ENCODE results near the gene ALG12. TPM values are rescaled to one million over a fixed set of nuclear protein-coding genes. Genes with fewer than 3 reads are reported as not detected.
A peak's percentile ranks its signal among the peaks of the same experiment; 100 is the strongest.

ALG12 gene
- total RNA-seq, 1 donor from 2014 or later = 16.4 TPM

DNA sequence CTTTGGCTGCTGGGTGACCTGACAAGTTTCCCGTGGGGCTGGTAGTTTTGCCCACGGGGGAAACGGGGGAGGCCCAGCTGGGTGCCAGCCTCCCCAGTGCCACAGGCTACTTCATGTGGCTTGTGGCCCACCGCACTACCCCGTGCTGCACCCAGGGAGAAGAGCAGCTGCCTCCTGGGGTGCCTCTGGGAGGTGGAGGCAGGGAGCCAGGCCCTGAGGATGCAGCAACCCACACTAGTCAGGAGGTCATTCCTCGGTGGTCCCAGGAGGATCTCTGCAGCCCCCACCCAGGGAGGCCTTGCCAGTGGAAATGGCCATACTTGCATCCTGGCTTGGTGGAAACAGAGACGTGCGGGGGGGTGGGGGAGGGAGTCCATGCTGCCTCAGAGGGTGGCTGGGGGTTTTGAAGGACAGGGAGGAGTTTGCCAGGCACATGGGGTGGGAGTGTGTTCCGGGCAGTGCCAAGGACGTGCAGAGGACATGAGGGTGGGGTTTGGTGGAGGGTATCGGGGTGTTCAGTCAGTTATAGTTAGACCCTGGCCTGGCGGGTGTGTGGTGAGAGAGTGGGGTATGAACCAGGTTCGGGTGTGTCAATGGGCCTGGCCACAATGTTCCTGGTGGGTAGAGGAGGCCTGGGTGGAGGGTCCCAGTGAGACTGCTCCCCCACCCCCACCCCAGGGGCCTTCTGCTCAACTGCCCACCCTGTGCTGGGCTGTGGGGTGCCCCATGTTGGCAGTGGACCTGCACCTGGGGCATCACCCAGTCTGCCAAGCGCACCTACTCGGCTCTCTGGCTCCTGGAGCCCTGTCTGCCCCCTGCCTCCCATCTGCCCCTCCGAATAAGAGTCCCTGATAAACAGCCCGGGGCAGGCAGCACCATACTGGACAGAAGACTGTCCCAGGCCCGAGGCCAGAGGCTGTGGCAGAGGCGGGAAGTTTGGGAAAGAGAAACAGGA is 46.2 kb upstream of the ALG12 start:
- no peak for DNase-seq (ENCODE audit: low read depth)

DNA sequence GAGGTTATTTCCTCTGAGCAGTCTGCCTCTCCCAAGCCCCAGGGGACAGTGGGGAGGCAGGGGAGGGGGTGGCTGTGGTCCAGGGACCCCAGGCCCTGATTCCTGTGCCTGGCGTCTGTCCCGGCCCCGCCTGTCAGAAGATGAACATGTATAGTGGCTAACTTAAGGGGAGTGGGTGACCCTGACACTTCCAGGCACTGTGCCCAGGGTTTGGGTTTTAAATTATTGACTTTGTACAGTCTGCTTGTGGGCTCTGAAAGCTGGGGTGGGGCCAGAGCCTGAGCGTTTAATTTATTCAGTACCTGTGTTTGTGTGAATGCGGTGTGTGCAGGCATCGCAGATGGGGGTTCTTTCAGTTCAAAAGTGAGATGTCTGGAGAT is 45.4 kb upstream of the ALG12 start:
- H3K4me3 ChIP-seq (ENCODE audit: low read depth, low read length) = peak overlapping the region; percentile 87

More for the DNA sequence above, 46.2 kb upstream of the ALG12 start:
- H3K4me3 ChIP-seq (ENCODE audit: low read depth, low read length) = peak overlapping the region; percentile 87
- TF ChIP-seq, protein P1, sequence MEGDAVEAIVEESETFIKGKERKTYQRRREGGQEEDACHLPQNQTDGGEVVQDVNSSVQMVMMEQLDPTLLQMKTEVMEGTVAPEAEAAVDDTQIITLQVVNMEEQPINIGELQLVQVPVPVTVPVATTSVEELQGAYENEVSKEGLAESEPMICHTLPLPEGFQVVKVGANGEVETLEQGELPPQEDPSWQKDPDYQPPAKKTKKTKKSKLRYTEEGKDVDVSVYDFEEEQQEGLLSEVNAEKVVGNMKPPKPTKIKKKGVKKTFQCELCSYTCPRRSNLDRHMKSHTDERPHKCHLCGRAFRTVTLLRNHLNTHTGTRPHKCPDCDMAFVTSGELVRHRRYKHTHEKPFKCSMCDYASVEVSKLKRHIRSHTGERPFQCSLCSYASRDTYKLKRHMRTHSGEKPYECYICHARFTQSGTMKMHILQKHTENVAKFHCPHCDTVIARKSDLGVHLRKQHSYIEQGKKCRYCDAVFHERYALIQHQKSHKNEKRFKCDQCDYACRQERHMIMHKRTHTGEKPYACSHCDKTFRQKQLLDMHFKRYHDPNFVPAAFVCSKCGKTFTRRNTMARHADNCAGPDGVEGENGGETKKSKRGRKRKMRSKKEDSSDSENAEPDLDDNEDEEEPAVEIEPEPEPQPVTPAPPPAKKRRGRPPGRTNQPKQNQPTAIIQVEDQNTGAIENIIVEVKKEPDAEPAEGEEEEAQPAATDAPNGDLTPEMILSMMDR (conservative IDR thresholded peaks at IDR 0.05; ENCODE audit: low read depth, low read length) = no peak

DNA sequence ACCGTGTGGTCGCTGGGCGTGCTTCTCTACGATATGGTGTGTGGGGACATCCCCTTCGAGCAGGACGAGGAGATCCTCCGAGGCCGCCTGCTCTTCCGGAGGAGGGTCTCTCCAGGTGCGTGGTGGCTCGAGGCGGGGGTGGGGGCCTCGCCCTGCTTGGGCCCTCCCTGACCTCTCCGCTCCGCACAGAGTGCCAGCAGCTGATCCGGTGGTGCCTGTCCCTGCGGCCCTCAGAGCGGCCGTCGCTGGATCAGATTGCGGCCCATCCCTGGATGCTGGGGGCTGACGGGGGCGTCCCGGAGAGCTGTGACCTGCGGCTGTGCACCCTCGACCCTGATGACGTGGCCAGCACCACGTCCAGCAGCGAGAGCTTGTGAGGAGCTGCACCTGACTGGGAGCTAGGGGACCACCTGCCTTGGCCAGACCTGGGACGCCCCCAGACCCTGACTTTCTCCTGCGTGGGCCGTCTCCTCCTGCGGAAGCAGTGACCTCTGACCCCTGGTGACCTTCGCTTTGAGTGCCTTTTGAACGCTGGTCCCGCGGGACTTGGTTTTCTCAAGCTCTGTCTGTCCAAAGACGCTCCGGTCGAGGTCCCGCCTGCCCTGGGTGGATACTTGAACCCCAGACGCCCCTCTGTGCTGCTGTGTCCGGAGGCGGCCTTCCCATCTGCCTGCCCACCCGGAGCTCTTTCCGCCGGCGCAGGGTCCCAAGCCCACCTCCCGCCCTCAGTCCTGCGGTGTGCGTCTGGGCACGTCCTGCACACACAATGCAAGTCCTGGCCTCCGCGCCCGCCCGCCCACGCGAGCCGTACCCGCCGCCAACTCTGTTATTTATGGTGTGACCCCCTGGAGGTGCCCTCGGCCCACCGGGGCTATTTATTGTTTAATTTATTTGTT is 44.8 kb upstream of the ALG12 start:
- TF ChIP-seq, protein P1 (conservative IDR thresholded peaks at IDR 0.05; ENCODE audit: low read depth, low read length) = no peak
- H3K4me3 ChIP-seq (ENCODE audit: low read depth, low read length) = peak overlapping the region; percentile 87
- no peak for DNase-seq (ENCODE audit: low read depth)

More for the DNA sequence above, 45.4 kb upstream of the ALG12 start:
- DNase-seq (ENCODE audit: low read depth) = no peak
- TF ChIP-seq, protein P1 (conservative IDR thresholded peaks at IDR 0.05; ENCODE audit: low read depth, low read length) = no peak

DNA sequence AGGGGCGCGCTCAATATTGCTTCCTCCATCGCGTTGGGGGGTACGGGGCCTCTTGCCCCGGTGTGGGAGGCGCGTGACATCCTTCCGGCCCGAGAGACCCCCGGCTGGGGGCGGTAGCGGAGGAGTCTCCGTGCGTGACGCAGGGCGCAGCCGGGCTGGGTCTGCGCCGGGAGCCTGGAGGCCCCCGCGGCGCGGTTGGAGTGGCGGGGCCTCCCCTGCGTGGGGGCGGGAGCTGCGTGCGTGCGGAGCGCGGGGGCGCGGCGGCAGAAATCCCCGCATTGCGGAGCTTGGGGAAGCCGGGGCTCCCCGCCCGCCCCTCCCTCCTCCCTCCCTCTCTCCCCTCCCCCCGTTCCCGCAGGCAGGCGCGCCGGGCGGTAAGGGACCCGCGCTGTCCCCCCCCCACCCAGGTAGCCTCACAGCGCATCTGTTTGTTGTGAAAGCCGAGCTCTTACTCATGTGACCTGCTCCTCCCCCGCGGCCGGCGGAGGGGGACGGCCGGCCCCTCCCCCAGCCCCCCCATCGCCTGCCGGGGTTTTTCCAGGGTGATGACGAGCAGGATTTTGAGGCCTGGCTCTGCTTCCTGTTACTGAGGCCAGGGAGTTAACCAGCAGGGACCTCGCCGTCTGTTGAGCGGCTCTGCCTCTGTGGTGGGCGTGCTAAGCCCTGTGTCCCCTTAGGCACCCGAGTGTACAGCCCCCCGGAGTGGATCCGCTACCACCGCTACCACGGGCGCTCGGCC is 43.9 kb upstream of the ALG12 start:
- no peak for DNase-seq (ENCODE audit: low read depth)
- TF ChIP-seq, protein P1 (conservative IDR thresholded peaks at IDR 0.05; ENCODE audit: low read depth, low read length) = no peak
- H3K4me3 ChIP-seq (ENCODE audit: low read depth, low read length) = peak overlapping the region; percentile 87

DNA sequence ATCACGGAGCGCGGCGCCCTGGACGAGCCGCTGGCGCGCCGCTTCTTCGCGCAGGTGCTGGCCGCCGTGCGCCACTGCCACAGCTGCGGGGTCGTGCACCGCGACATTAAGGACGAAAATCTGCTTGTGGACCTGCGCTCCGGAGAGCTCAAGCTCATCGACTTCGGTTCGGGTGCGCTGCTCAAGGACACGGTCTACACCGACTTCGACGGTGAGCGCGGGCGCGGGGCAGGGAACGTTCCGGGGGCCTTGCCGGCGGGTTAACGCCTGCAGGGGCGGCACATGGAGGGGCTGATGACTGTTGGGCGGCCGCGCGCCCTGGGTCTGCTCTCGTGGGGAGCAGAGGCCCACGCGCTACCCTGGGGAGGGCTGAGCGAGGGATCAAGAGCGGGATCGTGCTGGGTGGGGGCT is 43.4 kb upstream of the ALG12 start:
- peak overlapping the region; percentile 87 for H3K4me3 ChIP-seq (ENCODE audit: low read depth, low read length)
- TF ChIP-seq, protein P1 (conservative IDR thresholded peaks at IDR 0.05; ENCODE audit: low read depth, low read length) = no peak
- DNase-seq (ENCODE audit: low read depth) = no peak

DNA sequence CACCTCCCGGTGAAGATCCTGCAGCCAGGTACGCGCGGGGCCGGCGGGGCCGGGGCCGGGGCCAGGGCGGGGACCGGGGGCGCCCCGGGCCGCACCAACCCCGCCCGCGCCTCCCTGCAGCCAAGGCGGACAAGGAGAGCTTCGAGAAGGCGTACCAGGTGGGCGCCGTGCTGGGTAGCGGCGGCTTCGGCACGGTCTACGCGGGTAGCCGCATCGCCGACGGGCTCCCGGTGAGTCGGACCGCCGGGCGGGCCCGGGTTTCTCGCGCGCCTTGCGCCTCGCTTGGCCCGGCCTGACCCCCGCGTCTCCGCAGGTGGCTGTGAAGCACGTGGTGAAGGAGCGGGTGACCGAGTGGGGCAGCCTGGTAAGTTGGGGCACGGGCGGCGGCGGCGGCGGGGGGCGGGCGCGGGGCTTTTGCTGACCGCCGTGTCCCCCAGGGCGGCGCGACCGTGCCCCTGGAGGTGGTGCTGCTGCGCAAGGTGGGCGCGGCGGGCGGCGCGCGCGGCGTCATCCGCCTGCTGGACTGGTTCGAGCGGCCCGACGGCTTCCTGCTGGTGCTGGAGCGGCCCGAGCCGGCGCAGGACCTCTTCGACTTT is 42.9 kb upstream of the ALG12 start:
- TF ChIP-seq, protein P1 (conservative IDR thresholded peaks at IDR 0.05; ENCODE audit: low read depth, low read length) = no peak
- peak overlapping the region; percentile 87 for H3K4me3 ChIP-seq (ENCODE audit: low read depth, low read length)
- no peak for DNase-seq (ENCODE audit: low read depth)
